Measurements from ENCODE around the gene IP6K1. TPM values are rescaled to one million over a fixed set of nuclear protein-coding genes. Genes with fewer than 3 reads are reported as not detected.
"Not testable (repeated sequence)": the region's sequence is repeated elsewhere in the genome, so short reads cannot be mapped to it uniquely, and the experiment has no call there.

Gene IP6K1
- total RNA-seq, 1 experiment from 2014 or later = 26.6 TPM

DNA sequence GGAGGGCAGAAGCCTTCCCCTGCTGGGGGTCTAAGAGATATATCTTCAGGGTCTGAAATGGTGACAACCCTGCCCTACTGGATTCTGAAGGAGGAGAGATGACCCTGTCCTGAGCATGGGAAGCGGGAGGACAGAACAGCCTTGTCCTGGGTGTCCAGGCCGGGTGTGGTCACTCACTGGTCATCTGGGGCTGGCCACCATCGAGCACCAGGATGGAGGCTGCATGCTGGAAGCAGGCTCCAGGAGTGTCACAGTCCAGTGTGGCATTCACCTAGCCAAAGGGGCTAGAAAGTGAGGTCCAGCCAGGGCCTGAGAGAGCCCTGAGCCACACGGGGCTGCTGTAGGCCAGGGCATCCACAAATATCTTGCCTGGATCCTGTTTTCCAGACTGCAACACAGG, 8.1 kb upstream of the IP6K1 start:
- DNase-seq (ENCODE audit: low read depth) = no peak

DNA sequence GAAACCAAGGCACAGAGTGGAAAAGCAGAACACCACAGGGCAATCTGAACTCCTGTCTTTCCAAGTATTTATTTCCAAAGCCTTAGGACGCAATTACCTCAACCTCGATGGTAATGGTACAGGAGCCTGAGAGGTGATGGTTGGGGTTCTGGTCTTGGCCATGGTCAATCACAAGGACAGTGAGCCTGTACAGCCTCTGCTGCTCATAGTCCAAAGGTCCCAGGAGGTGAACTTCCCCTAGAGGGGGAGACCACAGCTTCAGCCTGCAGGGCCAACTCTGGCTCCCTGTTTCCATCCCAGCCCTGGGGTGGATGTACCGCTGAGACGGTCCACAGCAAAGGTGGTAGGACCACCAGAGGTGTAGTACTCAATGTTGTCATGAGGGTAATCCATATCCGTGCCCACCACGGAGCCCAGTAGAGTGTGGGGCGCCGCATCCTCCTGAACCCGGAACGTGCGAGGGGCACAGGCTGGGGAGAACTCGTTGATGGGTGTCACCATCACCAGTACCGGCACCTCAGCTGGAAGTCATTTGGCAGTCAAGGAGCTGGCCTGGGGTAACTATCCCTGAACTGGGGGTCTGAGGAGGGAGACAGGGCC, 7.2 kb upstream of the IP6K1 start:
- no peak for DNase-seq (ENCODE audit: low read depth)

DNA sequence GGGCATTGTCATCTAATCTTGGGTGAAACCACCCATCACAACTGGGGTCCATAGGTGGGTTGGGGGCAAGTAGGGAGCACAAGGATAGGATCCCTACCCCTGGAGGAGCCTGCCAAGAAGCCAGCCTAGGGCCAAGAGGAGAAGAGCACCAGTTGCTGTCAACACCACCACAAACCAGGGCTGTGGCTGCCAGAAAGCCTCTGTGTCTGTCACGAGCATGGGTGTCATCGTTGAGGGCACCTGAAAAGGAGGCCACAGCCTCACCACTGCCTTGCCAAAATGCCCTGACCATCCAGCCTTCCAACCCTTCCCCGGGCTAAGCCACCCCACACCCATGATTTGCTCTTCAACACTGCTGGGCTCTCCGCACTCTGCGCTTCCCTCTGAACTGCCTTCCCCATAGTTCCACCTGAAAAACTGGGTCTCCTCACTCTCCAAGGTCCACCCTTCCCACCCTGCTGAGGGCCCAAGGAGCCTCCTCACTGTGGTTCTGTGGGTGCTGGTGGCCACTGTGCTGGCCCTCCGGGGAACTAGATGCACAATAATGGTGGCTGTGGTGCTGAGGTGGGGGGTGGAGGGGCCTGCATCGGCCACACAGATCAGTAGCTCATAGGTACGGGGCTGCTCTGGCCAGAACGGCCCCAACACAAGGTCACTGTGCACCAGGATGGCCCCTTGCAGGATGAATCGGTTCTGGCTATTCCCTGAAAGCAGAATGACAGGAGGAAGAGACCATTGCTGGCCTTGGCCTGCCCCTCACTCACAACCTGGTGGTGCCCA, 6.2 kb upstream of the IP6K1 start:
- DNase-seq (ENCODE audit: low read depth) = no peak

DNA sequence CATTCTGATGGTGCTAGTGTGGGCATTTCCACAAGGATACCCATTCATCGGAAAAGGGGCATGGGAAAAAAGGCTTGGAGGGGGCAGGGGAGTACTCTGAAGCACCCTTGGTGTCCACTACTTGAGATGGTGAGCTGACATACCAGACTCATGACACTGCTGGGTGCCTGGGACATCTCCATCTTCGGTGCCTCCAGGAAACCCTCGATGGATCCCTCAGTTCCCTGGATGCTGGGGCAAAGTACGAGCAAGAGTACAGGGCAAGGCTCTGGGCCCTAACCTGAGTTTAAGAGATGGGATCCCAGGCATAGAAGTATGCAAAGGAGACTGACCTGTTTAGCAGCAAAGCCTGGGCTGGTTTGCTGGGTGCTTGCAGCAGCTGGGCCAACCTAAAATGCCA, 5.2 kb upstream of the IP6K1 start:
- DNase-seq (ENCODE audit: low read depth) = no peak

DNA sequence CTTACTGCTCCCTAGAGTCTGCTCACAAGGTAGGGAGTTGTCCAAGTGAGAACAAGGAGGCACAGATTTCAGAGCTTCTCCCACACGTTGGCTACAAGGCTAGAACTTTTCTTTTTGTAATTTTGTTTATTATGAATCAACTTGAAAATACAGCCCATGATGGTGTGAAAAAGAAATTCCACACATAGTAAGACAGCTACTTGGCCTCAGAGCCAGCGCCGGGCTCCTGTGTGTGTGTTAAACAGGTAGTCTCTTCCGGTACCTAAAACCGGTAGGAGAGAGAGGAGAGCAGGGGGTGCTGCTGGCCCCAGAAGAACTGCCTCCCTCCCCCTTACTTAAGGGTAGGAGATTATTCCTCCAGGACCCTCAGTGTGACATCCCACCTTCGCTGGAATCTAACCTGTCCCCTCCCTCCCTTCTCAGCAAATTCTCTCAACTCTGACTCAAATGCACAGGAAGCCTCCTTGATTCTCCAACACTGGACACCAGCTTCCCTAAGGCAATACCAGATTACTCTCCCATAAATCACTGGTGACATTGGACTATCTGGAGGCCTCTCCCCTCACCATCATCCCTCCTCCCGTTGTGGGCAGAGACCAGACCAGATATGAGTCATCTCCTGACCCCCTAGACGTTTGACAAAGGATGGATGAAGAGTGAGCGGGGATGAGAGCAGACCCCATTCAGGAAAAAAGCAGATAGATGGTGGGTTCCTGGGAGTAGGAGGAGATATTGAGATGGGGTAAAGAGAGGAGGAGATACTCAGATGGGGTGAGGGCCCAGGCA, 4.5 kb upstream of the IP6K1 start:
- no peak for DNase-seq (ENCODE audit: low read depth)

DNA sequence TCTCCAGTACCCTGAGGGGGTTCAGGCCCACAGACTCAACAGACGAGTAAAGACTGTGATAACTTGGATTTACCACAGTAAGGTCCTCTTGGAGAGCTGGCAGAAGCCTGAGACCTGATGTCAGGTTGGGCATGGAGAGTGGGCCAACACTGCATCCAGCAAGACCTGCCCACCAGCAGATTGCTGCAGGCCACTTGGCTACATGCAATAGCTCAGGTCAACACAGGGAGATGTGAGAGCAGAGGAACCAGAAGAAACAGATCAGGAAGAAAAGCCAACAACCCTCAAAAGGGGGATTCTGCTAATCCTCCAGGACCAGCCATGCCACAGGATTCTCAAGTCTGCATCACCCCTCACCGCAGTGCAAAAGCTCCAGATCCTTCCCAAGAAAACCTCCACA, 1.7 kb upstream of the IP6K1 start:
- DNase-seq (ENCODE audit: low read depth) = no peak

DNA sequence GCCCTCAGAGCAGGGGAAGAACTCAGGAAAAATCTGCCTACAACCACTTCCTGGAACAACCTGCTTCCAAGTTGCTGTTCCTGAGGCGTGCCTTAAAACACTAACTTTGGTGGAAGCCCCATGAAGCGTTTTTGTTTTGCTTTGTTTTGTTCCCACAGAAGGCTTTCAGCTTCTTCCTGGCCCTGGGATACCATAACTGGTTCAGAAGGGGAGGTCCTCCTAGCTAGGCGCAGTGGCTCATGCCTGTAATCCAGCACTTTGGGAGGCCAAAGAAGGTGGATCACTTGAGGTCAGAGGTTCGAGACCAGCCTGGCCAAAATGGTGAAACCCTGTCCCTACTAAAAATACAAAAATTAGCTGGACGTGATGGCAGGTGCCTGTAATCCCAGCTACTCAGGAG, 1.2 kb upstream of the IP6K1 start:
- DNase-seq (ENCODE audit: low read depth) = no peak

DNA sequence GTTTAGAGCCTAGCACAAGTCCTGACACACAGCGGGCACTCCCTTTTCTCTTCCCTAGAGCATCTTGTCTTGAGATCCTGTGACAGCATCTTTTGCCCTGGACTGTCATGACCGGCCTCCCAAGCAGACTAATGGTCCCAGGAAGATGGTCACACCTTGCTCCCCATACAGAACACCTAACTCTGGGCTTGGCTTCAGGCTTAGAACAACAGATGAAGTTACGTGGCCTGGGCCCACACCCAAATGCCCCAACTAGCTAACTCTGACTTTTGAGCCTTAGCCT, 781 bp upstream of the IP6K1 start:
- DNase-seq (ENCODE audit: low read depth) = no peak

DNA sequence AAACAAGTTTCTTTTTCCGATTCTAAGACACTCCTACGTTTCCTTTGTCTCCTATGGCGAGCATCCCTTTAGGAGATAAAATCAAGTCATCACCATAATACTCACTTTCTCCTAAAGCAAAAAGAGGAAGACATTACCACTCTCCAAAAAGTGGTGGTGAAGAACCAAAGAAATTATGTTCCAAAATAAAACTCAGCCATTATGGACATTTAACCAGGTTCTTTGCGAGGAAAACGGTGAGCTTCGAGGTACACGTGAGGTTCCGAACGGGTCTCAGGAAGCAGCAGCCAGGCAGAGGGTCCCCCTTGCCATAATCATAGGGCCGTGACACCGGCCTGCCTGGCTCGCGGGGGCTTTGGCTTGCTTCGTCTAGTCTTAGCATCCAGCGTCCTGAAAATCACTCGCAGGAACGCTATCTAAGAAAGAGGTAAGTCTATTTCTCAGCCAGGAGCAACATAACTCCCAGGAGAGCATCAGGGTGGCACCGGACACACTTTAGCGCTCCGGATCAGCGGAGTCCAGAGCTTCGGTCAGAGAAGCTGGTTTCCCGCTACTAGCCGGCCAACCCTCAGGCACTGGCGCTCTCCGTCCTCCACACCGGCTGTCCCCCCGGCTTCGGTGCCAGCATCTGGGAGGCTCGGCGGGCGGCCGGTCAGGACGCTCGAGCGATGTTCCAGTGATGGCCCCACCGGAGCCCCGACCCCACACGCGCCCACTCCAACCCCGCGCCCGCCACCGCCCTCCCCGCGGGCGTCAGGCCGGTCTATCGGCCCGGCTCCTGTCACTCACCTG, 581 bp downstream of the IP6K1 start:
- DNase-seq (ENCODE audit: low read depth) = no peak

DNA sequence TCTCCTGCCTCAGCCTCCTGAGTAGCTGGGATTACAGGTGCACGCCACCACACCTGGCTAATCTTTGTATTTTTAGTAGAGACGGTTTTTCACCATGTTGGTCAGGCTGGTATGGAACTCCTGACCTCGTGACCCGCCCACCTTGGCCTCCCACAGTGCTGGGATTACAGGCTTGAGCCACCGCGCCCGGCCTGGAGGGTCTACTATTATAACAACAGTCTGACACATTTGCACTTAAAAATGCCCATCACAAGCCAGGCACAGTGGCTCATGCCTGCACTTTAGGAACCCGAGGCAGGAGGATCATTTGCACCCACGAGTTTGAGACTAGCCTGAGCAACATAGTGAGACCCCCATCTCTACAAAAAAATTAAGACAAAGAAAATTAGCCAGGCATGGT, 4.1 kb downstream of the IP6K1 start:
- not testable (repeated sequence) for DNase-seq (ENCODE audit: low read depth)

DNA sequence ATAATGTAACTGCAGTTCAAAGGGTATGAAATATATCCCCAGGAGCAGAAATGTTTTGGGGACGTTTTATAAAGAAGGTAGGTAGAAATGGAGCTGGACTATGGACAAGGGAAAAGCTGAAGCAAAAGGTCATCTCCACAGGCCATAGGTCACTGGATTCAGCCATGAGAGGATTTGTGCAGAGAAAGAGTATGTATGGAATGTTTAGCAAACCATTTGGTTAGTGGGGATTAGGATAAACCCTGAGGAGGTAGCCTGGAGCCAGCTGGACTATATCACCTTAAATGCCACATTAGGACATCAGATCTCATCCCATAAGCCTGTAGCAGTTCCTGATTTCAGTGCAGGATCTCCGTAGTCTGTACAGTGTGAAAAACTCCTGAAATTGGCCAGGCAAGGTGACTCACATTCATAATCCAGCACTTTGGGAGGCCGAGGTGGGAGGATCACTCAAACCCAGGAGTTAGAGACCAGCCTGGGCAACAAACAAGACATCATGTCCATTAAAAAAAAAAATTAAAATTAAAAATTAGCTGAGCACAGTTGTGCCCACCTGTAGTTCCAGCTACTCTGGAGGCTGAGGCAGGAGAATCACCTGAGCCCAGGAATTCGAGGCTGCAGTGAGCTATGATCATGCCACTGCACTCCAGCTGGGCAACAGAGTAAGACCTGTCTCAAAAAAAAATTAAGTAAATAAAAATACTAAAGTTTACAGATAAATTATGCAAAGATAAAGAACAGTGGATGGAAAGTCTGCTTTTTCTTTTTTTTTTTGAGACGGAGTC, 4.7 kb downstream of the IP6K1 start:
- no peak for DNase-seq (ENCODE audit: low read depth)

DNA sequence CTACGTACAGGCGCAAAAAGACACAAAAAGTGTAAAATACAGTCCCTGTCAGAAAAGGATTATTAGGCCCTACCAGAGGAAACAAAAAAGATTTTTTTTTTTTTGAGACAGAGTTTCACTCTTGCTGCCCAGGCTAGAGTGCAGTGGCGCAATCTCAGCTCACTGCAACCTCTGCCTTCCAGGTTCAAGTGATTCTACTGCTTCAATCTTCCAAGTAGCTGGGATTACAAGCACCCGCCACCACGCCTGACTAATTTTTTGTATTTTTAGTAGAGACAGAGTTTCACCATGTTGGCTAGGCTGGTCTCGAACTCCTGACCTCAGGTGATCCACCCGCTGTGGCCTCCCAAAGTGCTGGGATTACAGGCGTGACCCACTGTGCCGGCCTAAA, 5.4 kb downstream of the IP6K1 start:
- DNase-seq (ENCODE audit: low read depth) = not testable (repeated sequence)

DNA sequence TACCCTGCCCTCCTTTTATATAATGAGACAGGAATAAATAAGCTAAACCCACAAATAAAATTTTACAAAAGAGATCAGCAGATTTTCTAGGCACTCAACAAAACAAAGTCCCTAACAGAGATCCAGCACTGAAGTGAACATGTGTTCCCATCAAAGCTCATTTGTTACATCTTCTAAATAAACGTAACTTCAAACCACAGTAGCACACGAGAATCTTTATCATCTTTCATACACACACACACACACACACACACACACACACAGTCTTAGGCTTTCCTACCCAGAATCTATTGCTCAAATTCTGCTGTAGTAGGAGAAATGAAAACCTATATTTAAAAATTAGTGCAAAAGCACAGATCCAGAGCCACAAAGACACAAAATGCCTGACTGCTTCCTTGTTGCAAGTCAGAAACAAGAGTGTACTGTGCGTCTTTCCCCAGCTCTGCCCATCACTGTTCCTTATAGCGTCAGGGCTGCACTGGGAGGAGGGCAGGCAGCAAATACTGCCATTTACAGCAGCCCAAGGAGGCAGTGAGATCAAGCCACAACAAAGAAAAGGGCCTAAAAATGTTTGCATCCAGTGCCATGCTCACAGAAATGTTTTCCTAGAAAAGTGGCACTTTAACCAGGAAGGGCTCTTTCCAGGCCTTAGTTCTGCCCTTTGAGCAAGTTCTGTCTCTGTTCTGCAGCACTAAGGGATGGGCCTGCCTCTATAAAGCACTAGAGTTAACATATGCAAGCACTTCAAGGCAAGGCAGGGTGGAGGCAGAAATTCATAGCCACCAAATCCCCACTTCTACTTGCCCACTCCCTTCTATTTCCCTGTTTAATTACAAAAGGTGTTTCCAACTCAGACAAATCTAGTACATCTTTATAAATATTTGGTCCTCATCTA, 6.0 kb downstream of the IP6K1 start:
- DNase-seq (ENCODE audit: low read depth) = no peak

DNA sequence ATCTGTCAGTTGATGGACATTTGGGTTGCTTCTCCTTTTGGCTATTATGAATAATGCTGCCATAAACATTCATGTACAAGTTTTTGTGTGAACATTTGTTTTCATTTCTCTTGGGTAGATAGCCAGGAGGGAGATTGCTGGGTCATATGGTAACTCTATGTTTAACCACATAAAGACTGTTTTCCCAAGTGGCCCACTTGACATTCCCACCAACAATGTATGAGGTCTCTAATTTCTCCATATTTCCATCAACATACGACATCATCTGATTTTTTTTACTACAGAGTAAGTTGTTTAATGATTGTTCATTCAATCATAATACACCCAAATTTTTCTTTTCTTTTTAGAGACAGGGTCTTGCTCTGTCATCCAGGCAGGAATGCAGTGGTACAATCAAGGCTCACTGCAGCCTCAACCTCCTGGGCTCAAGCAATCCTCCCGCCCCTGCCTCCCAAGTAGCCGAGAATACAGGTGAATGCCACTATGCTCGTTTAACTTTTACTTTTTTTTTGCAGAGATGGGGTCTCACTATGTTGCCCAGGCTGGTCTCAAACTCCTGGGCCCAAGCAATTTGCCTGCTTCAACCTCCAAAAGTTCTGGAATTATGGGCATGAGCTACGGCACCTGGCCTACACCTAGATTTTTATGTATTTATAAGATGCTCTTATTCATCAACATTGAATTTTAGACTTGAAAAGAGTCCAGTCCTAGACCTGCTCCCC, 6.8 kb downstream of the IP6K1 start:
- DNase-seq (ENCODE audit: low read depth) = no peak

DNA sequence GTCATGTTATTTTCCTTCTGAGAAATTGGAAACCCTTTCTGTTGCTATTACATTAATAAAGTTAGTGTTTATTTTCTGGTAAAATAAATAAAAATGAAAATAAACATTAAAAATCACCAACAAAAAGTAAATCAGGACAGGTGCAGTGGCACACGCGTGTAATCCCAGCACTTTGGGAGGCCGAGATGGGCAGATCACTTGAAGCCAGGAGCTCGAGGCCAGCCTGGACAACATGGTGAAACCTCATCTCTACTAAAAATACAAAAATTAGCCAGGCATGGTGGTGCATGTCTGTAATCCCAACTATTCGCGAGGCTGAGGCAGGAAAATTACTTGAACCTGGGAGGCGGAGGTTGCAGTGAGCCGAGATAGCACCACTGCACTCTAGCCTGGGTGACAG, 10.2 kb downstream of the IP6K1 start:
- not testable (repeated sequence) for DNase-seq (ENCODE audit: low read depth)

DNA sequence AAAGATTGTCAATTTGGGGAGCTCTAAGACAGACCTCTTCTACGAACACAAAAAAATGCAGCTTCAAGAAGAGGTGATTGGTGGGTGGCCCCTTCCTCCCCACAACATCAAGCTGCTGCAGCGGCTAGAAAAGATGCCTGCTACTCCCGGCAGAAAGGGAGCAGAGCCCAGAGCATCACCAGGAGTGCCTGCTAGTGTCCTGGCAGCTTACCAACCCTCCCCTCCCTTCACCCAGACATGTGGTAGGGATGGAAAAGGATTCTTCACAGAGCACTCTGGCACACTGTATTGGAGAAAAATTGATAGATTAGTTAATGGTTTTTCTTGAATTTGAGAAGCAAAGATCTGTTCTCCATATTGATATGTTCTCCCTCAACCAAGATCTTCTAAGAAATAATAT, 10.8 kb downstream of the IP6K1 start:
- DNase-seq (ENCODE audit: low read depth) = no peak

DNA sequence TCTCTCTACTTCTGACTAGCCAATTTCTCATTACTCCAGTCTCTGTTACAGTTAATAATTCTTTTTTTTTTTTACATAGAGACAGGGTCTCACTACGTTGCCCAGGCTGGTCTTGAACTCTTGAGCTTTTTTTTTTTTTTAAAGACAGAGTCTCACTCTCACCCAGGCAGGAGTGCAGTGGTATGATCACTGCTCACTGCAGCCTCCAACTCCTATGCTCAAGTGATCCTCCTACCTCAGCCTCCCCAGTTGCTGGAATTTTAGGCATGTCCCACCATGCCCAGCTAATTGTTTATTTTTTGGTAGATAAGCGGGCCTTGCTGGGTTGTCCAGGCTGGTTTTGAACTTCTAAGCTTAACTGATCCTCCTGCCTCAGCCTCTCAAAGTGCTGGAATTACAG, 13.6 kb downstream of the IP6K1 start:
- no peak for DNase-seq (ENCODE audit: low read depth)

DNA sequence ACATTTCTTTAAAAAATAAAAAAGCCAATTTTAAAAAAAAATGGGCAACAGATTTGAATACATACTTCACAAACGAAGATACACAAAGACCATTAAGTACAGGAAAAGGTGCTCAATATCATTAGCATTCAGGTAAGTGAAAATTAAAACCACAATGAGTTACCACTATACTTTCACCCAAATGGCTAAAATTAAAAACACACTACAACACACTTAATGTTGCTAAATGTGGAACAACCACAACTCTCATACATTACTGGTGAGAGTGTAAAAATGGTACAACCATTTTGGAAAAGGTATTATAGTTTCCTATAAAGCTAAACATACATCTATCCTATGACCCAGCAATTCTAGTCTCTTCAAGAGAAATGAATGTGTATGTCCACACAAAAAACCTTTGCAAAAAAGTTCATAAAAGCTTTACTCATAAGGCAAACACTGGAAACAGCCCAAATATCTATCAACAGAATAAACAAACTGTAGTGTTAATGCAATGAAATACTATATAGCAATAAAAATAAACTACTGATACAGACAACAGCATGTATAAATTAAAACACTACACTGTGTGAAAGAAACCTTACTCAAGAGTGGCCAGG, 14.9 kb downstream of the IP6K1 start:
- DNase-seq (ENCODE audit: low read depth) = no peak

DNA sequence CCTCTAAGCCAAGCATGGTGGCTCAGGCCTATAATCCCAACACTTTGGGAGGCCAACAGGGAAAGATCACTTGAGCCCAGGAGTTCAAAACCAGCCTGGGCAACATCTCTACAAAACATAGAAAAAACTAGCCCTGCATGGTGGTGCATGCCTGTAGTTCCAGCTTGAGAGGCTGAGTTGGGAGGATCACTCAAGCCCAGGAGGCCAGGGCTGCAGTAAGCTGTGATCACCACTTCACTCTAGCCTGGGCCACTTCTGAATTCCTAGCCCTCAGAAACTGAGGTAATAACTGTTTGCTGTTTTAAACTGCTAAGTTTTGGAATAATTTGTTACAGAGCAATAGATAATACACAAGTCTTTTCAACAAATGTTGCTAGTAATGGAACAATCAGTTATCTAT, 16.4 kb downstream of the IP6K1 start:
- DNase-seq (ENCODE audit: low read depth) = no peak

All from LHCN-M2 (cell line).